GM03348 (cell line): ENCODE measurements around the gene CHL1.
A peak's percentile ranks its signal among the peaks of the same experiment; 100 is the strongest.
"Not testable (repeated sequence)": the region's sequence is repeated elsewhere in the genome, so short reads cannot be mapped to it uniquely, and the experiment has no call there.

Experiments used
- DNase-seq: peaks from one replicate; pipeline ENCODE4 v3.0.0; 2012; ENCODE audit warnings: low spot score

Gene CHL1

DNA sequence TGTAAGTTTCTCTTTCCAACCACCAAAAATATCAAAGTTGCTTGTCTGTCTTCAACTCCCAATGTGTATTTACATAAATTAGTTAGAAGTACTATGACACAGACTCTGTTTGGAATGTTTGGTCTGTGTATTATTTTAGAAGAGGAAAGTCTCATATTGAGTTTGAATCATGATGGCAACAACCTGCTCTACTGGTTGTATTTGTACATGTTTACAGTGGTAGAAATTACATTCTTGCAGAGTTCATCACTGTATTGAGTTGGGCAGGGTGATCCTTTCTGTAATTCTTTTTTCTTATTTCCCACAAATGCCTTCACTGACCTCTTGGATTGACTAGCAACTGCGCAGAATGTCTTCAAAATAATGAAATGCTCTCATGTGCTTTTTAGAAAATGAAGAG lies 149.6 kb downstream of the CHL1 start:
- DNase-seq: no peak

DNA sequence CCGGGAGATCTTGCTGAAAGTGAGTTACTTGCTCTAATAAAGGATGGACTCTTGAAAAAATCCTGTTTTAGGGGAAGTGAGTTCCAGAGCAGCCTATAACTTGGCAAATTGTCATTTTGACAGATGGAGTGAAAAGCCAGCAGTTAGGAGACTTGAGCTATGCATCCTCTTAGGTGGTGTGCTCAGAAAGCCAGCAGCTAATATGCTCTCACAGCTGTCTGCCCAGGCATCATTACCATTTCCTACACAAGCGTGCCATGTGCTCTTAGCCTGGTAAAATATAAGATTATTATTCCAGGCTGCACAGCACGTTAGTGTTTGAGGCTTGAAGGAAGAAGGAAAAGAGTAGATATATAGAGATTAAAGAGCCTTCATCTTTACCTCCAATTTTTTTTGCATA lies 151.0 kb downstream of the CHL1 start:
- no peak for DNase-seq

DNA sequence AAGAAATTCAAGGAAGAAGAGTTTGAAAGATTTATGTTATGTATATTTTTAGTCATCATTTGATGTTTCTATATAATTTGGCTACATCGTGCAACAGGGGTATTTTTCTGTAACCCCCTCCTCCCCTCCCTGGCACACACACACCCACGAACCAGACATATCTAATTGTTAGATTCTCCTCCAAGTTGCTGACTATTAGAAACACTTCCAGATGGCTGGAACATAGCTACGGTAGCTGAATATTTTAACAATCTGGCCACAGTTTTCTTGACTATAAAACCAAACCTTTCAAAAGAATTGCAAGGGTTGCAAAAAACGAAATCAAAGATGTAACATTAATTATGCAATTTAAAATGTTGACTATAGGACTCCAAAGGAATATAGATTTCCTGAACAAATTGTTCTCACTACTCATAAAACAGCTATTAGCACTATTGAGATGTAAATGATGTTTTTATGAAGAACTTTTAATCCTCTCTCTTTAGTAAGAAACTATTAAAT lies 154.4 kb downstream of the CHL1 start:
- no peak for DNase-seq

DNA sequence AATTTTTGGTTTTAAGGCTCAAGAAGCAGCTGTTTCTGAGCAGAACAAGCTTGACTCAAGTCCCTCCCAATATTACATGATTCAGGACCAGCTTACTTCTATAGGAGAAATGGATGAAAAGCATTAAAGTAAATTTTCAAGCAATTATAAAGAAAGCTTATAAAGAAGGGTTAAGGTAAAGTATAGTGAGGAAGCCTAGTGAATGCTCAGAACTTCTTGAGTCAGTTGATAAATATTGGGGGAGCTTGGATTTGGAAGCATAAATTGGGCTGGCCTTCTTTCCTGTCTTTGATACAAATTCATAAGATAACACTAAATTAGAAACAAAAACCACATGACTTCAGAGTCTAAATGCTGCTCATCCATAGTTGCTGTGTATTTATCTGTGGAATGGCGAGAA lies 156.0 kb downstream of the CHL1 start:
- no peak for DNase-seq

DNA sequence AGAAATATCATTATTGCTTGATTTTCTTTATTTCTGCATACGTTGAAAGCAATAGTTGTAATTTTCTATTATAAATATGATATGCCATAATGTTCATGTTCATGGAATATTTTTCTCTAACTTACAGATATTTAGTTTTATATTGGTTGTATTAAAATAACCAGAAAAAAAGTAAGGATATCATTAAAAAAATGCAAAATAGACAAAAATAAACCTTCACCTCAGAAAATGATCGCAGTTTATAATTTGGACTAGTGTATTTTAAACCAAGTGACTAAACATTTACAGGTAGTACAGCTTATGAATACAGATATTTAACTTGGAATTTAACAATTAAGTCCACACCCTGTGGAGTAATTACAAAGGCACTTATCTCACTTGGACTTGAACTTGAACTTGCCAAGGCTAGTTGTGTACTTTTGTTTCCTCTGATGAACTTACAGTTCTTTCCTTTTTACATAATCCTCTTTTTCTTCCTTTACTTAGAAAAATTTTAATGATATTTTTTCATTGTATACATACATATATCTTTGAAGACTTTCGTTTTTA lies 156.7 kb downstream of the CHL1 start:
- DNase-seq: no peak

DNA sequence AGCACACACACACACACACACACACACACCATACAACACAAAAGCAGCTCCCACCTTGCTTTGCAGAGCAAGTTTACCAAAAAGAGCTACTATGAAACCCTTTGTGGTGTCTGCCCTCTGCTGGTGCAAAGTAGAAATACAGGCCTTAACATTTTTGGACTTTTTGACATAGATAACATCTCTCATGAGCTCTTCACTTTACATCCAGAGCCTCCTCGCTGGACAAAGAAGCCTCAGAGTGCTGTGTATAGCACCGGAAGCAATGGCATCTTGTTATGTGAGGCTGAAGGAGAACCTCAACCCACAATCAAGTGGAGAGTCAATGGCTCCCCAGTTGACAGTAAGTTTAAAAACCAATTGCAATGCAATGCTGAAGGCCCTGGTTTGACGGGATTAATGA lies 157.9 kb downstream of the CHL1 start:
- peak; percentile 27 for DNase-seq

DNA sequence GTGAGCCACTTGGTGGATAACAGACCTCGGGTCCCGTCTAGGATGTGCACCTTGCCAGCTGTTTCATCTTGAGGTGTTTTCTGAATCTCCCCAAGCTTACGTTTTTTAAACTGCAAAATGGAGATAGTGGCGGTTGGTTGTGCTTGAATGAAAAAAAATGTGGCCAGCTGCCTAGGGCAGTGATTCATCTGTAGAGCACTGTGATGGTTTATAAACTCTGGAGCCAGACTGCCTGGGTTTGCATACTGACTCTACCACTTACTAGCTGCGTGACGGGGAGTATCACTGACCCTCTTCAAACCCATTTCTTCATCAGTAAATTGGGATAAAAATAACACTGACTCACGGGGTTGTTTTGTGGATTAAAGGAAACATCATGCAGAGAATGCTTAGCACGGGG lies 159.1 kb downstream of the CHL1 start:
- no peak for DNase-seq

DNA sequence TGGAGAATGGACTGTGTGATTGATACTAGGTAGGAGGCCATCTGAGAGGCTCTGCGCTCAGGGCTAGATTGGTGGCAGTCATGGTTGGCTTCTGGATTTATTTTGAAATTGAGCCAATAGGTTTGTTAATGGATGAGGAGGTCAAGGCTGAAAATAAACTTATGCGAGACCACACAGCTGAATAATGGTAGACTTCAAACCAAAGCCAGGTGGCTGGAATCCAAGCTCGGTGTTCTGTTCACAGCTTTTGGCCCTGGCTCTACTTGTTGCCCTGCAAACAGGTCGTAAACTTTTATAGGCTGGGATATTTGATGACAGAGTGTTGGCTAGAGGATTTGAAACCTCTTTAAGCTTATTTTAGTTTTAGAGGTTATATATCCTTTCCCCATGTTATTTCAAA lies 160.4 kb downstream of the CHL1 start:
- no peak for DNase-seq

DNA sequence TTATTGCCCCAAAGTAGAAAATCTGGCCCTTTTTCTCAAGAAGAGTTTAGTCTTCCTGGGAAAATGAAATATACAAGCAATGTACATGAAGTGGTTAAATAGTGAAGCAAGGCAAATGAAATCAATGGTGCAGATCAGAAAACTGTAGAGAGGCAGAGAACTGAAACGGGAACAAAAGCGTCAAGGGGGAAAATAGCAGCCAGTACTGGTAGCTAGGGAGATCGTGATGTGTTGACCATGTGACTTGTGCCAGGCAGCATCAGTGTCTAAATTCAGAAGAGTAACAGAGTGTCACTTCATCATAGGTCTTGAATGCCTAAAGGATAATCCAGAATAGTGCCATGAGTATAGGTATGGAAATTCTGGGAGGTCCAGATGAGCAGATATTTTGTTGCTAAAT lies 163.1 kb downstream of the CHL1 start:
- DNase-seq: no peak

DNA sequence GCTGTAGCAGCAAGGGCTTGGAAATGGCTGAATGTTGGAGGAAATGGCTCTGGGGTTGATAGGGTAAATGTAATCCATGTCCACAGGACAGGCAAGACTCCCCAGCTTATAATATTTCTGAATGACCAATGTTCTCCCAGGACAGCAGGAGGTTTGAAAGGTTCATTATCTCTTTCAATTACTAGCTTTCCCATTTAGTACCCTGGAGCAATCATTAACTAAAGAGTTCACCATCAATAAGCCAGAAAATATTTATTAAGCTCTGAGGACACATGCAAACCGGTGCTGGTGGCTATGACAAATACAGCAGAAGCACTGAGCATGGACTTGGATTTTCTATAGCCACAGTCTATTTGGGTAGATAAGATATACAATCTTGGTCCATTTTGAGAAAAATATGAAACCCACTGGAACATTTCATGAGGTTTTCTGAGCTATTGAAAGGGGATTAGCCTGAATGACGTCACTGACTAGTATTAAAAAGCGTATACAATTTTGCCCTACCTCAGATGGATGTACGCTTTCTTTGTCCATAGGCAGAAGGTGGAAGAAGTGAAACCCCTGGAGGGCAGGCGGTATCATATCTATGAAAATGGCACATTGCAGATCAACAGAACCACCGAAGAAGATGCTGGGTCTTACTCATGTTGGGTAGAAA lies 166.2 kb downstream of the CHL1 start:
- DNase-seq: no peak

DNA sequence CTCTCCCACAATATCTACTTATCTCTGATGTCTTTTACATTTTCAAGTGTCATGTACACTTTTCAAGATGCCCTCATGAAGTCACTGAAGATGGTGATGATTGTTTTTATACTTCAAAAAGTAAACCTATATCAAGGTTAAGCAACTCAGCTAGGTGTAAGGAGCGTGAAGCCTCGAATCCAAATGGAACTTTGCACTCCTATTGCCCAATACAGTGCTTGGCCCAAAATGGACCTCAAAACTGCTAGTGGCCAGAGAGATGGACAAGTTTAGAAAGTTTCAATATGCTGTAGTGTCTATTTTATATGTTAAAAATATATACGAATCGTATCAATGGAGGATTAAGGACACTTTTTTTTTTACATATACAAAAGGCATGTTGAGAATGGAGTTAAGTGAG lies 167.7 kb downstream of the CHL1 start:
- DNase-seq: no peak

DNA sequence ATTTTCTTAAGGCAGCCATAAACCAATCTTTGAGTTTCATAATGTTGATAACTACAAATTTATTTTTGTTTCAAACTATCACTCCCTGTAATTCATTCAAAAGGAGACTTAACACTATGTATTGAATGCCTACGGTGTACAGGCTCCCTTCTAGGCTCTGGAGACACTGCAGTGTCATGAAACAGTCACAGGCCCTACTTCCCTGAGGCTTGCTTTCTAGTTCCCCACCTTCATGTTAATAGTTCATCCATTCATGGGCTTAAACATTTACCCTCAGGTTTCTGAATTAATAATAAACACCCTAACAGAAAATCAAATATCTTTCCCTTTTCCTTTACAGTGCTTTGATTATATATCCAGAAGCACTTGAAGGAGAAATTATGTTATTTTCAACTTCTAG lies 168.7 kb downstream of the CHL1 start:
- DNase-seq: no peak

DNA sequence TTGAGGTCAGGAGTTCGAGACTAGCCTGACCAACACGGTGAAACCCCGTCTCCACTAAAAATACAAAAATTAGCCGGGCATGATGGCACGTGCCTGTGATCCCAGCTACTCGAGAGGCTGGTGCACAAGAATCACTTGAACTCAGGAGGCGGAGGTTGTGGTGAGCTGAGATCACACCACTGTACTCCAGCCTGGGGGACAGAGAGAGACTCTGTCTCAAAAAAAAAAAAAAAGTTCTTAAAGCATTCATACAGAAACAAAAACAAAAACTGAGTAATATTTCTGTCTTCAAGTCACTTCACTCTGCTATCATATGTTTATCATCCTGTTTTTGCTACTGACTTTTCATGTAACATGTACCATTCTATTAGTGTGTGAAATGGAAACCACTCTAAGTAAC lies 169.7 kb downstream of the CHL1 start:
- not testable (repeated sequence) for DNase-seq

DNA sequence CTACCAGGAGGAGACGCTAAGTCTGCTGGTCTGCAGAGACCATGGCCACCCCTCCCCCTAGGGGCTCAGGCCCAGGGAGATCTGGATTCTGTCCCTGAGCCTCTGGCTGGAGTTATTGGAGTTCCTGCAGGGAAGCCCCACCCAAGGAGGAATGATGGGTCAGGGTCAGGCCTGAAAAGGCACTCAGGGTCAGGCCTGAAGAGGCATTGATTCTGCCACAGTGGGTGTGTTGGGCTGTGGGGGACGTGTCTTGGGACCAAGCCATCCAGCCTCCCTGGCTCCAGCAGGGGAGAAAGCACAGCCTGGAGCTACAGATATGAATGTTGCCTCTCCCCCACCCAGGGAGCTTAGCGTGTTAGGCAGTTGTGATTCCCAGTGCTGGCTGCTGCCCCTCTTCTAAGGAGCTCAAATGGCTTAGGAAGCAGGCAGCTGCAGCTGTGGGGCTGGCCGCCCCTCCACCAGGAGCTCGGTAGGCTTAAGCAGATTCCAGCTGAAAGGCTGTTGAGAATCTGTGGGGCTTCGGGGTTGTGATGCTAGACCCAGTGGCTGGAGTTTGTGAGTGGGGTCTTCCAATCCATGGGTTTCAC lies 176.7 kb downstream of the CHL1 start:
- DNase-seq: no peak

DNA sequence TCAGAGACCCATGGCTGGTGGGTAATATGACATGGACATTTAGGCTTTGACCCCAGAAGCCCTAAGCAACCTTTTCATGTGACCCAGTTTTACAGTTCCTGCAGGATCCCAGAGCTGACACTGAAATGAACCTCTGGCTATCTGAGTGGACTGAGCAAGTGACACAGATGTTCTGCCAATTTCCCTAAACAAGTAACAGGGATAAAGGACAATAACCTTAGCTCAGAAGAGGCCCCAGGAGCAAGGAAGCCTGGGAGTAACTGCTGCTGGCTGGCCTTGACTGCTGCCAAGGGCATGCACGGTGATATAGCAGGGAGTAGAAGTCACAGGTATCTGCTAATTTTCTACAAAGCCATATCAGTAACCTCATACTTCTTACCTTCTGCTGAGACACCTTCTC lies 177.9 kb downstream of the CHL1 start:
- no peak for DNase-seq

DNA sequence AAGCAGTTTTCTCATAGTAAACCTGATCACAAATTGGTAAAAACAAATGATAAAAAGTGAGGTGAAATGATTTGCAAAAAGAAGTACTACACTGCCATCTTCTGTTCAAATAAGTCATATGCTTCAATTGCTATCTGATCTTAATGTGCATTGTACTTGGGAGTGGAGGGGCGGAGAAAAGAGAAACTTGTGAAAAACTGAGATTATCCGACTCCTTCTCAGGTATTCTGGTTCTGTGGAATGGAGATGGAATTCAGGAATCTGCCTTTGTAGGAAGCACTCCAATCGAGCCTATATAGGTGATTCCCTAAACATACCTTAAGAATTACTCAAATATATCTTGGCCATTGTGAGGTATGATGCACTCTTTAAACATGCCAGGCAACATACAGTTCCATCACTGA lies 180.6 kb downstream of the CHL1 start:
- DNase-seq: no peak

DNA sequence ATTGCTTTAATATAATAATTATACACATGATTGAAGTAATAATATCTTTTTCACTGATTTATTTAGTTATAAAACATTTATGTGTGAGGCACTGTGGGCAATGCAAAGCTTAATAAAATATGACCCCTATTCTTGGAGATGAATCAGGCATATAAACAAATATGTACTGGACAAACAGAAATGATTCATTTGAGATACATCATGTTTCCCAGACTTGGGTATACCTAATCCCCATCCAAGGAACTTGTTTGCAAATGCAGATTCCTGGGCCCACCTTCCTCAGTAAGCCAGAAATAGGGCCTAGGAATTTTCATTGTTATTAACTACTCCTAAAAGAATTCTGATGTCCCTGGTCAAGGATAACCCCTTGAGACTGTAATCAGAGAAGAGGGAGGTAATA lies 184.2 kb downstream of the CHL1 start:
- DNase-seq: no peak

DNA sequence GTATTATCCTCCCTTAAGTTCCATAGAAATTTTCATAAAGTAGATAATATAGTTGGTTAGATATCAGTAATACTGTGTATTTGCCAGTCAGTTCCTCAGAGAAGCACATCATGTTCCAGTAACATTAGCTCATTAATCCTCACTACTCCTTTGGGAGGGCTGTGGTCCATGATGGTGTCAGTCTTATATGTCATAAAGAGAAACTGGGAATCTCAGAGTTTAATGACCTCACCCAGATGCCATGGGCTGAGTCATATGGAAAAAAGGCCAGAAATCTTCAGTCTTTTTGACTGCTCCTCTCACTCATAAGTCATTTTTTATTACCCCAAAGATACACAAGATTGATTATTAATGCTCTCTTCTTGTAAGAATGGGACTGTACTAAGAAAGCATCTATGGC lies 188.6 kb downstream of the CHL1 start:
- no peak for DNase-seq

DNA sequence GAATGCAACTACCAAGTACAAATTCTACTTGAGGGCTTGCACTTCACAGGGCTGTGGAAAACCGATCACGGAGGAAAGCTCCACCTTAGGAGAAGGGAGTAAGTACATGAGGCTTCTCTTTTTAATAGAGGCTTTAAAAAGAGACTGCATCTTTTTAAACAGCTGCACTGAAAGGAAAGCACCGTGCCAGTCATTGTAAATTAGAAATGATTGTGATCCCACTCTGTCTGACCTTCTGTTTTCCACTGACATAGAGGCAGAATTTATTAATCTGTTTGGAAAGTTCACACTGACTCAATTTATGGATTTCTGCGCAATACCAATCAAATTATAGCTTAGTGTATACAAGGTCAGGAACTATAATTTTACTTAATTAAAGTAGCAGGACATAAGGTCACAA lies 198.2 kb downstream of the CHL1 start:
- DNase-seq: no peak

DNA sequence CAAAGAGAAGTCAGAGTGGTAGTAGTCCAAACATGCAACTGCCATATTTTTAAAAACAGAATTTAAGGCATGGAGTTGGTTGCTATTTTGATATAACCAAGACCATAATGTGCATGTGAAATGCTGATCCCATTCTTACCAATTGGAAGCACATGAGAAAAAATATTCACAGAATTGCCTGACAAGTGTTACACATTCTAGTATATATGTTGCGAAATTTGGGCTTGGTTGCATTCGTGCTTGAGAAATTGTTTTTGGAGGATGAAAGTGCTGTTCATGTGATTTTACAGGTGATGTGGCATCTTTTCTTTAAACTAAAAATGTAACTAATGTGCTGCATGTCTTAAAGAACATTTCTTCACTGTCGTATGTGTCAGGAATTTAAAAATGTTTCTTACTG lies 199.7 kb downstream of the CHL1 start:
- DNase-seq: no peak

DNA sequence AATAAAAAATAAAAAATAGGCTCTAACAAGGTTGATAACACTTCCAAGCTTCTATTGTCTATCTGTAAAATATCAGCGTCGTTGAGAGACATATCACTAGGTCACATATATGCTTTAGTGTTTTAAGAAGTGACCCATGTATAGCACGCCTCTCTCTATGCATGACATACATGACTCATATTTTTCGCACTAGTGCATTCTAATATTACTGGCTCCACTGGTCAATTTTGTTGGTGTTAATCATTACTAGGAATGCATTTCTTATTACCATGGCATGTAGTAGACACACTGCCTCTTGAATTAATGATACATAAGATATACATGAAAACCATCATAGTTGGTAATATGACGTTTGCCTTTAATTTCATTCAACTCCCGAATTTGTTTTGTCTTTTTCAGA lies 203.1 kb downstream of the CHL1 start:
- DNase-seq: no peak

DNA sequence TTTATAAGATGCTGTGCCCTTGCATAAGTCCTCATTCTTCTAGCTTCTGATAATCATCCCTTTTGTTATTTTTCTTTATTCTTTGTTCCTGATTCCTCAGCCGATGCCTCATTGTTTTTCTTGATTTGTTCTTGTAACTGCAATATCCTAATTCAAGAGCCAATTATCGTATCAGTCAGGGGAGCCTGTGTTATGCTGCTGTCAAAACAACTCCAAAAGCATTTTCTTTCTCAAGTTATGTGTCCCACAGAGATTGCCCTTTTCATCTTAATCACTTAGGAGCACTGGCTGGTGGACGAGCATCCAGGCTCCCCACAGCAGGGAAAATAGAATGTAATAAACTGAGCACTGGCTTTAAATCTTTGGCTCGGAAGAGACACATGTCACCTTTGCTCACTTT lies 207.3 kb downstream of the CHL1 start:
- no peak for DNase-seq

DNA sequence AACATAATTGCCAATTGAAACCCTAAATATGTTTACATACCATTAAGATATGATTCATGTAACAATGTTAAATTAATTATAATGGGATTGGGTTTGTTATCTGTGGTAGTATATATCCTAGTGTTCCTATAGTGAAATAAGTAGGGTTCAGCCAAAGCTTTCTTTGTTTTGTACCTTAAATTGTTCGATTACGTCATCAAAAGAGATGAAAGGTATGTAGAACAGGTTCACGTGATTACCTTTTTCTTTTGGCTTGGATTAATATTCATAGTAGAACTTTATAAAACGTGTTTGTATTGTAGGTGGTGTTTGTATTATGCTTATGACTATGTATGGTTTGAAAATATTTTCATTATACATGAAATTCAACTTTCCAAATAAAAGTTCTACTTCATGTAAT lies 212.4 kb downstream of the CHL1 start:
- no peak for DNase-seq

DNA sequence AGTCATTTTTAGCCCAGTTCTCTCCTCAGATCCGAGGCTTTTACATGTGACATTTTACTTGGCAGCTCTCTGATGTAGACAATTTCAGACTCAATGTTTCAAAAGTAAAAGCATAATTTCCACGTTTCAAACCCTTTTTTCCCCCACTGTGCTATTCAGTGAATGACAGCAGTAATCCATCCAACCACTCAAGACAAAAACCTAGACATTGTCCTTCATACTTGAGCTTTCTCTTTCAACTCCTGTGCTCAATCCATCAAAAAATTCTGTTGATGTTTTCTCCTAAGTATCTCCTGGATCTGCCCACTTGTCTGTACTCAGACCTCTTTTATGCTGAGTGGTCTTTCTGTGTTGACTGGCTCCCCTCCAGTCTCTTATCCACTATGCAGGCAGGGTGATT lies 214.7 kb downstream of the CHL1 start:
- DNase-seq: no peak
